NCI-H1930 (cell line): ENCODE measurements around the gene SLC50A1.
"Not testable (repeated sequence)": the region's sequence is repeated elsewhere in the genome, so short reads cannot be mapped to it uniquely, and the experiment has no call there.

Experiments
- DNase-seq, 2 experiments: peaks; one replicate each; lab custom pipeline; 2025; lab: John Stamatoyannopoulos, UW

Gene SLC50A1

GRCh38 chr1:155134880-155135414 lies 705 bp upstream of the SLC50A1 start:
- no peak for DNase-seq

GRCh38 chr1:155136748-155137147 lies 1.1 kb downstream of the SLC50A1 start:
- no peak for DNase-seq

- no peak for DNase-seq
Measured at GRCh38 chr1:155137154-155137949, 1.7 kb downstream of the SLC50A1 start.

DNA sequence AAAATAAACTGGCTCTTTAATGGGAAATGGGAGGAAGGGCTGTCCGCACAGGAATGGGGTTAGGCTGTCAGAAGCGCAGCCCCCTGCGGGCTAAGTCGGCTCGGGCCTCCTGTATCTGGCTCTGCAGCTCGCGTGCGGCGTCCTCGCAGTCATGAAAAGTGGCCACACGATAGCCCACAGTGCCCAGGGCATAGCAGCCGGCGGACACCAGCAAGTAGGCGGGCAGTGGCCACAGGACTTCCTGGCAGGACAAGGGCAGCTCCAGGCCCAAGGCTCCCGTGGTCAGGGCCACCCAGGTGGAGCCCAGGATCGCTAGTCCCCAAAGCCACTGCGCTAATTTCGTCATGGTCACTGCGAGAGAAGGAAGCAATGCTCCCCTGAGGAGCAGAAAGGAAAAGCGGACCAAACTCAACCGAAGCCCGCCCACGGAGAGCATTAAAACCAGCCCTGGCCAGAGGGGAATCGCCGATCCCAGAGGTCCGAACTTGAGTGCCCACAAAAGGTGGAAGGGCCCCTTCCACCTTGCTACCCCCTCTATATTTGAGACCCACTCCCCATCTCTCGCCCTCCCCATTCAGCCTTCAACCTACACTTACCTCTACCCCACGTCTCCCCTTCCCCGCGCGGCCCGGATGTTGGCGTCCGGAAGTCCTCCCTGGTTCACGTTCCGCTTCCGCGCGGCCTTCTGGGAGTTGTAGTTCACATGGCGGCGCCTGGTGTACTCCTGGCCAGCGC lies 4.4 kb downstream of the SLC50A1 start, which contains the start of gene DPM3:
TSS of gene DPM3 (minus strand) at position 637 of the 735 bp plus-strand sequence. CDS start at position 346, 291 bp downstream.
- DNase-seq = peak; percentile 61 to 75

DNA sequence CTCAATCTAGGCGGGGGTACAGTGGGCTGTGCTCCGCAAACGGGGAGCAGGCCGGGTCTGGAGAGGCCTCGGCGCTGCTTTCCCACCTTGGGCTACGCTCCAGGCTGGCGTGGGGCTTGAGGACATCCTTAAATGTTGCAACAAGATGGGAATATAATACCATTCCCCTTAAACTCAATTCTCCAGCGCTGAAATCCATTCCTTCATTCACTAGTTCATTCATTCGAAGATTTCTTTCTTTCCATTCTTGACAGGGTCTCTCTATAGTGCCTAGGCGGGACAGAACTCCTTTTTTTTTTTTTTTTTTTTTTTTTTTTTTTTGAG lies 4.9 kb downstream of the SLC50A1 start:
- DNase-seq = no peak

GRCh38 chr1:155141749-155142148 lies 6.1 kb downstream of the SLC50A1 start:
- DNase-seq = no peak

- DNase-seq = no peak
Measured at GRCh38 chr1:155145491-155145890, 9.8 kb downstream of the SLC50A1 start.

DNA sequence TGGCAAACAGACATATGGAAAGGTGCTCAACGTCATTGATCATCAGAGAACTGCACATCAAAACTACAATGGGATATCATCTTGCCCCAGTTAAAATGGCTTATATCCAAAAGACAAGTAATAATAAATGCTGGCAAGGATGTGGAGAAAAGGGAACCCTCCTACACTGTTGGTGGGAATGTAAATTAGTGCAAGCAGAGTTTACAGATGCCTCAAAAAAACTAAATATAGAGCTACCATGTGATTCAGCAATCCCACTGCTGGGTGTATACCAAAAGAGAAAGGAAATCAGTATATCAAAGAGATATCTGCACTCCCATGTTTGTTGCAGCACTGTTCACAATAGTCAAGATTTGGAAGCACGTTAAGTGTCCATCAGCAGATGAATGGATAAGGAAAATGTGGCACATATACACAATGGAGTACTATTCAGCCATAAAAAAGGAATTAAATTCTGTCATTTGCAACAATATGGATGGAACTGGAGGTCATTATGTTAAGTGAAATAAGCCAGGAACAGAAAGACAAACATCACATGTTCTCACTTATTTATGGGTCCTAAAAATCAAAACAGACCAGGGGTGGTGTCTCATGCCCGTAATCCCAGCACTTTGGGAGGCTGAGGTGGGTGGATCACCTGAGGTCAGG lies 20.5 kb downstream of the SLC50A1 start:
- not testable (repeated sequence) for DNase-seq

- no peak for DNase-seq
Measured at GRCh38 chr1:155158991-155159390, 23.3 kb downstream of the SLC50A1 start.

DNA sequence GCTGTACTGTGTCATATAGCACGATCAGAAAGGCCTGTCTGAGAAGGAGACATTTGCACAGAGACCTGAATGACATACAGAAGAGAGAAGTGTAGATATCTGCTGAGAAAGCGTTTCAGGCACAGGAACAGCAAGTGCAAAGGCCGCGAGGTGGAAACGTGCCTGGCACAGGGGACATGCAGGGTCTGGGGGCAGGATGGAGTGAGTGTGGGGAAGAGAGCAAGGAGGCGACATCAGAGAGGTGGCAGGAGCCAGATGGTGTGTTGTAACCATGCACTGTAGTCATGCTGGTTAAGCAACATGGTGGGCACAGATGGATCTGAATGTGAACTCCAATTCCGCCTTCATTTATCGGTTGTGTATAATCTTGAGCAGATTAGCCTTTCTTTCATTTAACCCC lies 24.5 kb downstream of the SLC50A1 start:
- DNase-seq = no peak

- not testable (repeated sequence) for DNase-seq
Measured at GRCh38 chr1:155162631-155163030, 27.0 kb downstream of the SLC50A1 start.

DNA sequence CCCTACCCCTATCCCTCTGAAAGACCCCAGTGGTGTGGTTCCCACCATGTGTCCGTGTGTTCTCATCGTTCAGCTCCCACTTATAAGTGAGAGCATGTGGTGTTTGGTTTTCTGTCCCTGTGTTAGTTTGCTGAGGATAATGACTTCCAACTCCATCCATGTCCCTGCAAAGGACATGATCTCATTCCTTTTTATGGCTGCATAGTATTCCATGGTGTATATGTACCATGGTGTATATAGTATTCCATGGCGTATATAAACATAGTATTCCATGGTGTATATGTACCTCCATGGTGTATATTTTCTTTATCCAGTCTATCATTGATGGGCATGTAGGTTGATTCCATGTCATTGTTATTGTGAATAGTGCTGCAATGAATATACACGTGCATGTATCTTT lies 28.1 kb downstream of the SLC50A1 start:
- DNase-seq = not testable (repeated sequence)

DNA sequence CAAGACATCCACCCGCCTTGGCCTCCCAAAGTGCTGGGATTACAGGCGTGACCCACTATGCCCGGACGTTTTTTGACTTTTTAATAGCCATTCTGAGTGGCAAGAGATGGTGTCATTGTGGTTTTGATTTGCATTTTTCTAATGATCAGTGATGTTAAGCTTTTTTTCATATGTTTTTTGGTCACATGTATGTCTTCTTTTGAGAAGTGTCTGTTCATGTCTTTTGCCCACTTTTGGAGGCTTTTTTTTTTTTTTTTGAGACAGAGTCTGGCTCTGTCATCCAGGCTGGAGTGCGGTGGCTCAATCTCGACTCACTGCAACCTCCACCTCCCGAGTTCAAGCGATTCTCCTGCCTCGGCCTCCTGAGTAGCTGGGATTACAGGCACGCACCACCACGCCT lies 29.0 kb downstream of the SLC50A1 start:
- not testable (repeated sequence) for DNase-seq

- DNase-seq = no peak
Measured at GRCh38 chr1:155166051-155166470, 30.4 kb downstream of the SLC50A1 start.

- no peak for DNase-seq
Measured at GRCh38 chr1:155166471-155167165, 31.0 kb downstream of the SLC50A1 start.

DNA sequence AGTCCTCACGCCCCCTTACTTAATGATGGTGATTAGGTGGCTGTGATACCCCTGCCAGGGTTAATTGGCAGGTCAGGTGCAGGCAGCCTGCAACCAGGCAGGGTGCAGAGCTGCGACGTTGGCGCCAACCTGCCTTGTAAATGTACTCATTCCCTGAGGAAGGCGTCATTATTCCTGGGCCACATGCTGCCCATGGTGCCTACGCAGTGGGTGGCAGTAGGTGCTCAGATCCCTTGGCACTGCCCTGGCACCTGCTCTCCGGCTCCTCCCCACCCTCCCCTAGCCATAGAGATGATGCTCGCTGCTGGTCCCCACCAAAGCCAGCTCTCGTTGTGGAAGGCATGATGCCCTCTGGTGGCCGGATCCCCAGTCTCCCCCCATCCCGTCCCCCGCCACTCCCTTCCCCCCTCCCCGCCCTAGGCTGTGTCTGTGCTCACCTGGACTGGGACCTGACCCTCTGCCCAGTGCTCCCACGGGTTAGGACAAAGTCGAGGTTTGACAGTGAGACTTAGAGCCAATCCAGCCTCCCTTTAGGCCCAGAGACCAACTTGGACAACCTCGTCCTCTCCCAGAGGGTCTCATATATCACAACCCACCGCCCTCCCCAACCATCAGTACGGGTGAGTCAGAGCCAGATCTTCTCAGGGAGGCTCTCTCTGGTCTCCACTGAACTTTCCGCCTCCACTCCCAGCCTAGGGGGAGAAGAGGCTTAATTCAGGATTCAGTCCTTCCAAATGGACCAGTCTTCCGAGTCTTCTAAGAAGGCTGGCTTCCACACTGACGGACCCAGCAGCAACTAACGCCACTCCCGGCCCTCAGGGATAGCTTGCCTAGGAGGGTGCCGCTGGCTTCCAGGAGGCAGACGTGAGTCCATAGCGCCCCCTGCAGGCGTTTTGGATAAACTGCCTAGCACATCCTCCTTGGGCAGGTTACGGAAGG lies 31.8 kb downstream of the SLC50A1 start:
- peak; percentile 83 to 92 for DNase-seq

DNA sequence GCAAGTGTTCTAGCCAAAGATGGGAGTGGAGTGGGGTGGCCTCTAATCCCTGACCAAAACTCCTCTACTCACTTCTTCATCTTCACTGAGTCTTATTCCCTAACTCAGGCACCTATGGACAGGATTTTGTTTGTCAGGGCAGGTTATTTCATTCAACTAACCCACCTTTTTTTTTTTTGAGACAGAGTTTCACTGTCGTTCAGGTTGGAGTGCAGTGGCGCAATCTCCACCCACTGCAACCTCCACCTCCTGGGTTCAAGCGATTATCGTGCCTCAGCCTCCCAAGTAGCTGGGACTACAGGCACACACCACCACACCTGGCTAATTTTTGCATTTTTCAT lies 32.4 kb downstream of the SLC50A1 start:
- DNase-seq = not testable (repeated sequence)

DNA sequence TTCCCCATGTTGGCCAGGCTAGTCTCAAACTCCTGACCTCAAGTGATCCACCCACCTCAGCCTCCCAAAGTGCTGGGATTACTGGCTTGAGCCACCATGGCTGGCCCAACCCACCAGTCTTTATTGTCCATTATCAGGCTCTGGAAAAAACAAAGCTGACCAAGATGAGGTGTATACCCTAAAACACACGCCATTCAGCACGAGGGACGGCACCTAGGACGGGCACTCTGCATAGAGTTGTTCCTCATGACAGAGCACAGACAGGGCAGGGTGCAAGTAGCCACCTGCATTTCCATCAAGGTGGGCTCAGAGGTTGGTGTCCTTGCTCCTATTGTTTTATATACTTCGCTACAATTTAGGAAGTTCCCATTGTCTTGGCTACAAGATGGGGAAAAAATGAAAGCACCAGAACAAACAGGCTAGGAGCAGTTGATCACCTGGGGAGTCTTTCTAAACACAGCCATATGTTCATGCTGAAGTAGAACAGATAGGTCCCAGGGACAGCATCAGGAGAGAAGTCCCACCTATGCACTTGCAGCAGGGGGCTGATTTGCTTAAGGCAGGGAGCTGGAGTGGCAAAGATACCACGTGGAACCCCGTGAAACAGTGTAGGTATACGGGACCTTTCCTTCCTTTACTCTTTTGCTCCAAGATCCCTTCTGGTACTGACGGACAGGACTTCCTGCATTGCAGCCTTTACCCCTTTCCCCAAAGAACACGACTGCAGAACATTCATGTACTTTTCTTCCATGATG lies 33.0 kb downstream of the SLC50A1 start:
- DNase-seq = no peak

DNA sequence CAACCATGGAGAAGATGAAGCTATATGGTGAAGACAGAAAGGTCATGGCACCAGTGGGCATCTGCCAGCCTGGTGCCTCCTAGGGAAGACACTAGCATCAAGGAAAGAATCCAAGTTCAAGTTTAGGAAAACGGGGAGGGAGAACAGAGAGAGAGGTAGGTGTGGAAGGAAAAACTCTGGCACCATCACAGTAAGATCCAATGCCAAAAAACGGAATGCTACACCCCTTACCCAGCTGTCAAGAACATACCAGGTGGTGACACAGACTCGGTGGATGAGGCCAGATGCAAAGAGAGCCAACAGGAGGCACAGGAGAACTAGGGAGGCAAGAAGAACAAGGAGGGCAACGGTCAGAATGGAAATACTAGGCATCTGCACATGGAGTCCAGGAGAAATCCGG lies 33.9 kb downstream of the SLC50A1 start:
- no peak for DNase-seq

DNA sequence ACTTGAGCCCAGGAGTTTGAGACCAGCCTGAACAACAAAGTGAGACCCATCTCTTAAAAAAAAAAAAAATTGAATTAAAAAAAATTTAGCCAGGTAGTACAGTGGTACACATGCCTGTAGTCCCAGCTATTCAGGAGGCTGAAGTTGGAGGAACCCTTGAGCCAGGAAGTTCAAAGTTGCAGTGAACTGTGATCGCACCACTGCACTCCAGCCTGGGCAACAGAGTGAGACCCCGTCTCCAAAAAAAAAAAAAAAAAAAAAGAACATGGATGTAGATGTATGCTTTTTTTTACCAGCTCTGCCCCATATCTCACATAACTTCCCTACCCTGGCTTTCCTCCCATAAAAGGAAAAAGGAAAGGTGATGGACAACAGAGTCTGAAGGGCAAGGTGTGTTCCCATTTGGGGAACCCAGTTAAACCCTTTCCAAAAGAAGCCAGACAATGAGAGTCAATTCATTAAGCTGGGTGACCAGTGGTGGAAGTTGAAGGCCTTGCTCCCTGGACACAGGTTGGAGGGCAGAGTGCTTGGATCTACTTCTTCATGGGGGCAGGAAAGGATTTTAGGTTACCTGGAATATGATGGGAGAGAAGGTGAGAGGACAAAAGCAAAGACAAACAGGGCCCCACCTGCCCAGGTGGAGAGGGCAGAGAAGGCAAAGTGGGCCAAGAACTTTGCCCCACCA lies 34.6 kb downstream of the SLC50A1 start:
- no peak for DNase-seq
